ENCODE measurements around the gene KLK11. TPM values are rescaled to one million over a fixed set of nuclear protein-coding genes. Genes with fewer than 3 reads are reported as not detected.

KLK11 gene
- total RNA-seq, 1 donor from 2014 or later, result 274 TPM

DNA sequence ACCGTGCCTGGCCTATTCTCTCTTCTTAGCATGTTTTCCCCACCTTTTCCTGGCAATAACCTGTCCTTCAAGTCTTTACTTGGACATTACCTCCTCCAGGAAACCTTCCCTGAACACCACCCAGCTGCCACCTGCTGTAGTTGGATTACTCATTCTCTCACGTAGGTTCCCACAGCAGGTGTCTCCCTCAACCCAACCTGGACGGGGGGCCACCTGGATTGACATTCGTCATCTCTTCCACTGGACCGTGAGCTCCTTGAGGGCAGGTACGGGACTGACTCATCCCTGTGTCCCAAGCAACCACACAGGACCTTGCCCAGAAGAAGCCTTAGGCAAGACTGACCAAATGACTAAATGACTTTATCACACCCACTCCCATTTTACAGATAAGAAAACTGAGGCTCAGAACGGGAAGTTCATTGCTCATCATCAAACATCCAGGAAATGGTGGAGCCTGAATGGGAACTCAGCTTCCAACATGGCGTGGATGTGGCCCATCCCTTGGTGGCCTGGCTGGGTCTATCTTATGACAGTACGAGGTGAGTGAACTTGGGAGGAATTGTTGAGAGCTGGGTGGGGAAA is 53.5 kb downstream of the KLK11 start:
- DNase-seq (ENCODE audit: low spot score), result no peak

Other genes with a start within 250 kb of the KLK11 start
- not detected for gene ACP4, start 236.2 kb downstream of the KLK11 start, total RNA-seq
- 1.5 TPM for gene KLK1, start 202.8 kb downstream of the KLK11 start, total RNA-seq
- gene KLK15, start 193.0 kb downstream of the KLK11 start, total RNA-seq, result not detected
- not detected for gene KLK3, start 171.7 kb downstream of the KLK11 start, total RNA-seq
- not detected for gene KLK2, start 153.2 kb downstream of the KLK11 start, total RNA-seq
- gene KLK4, start 115.2 kb downstream of the KLK11 start, total RNA-seq, result not detected
- not detected for gene KLK5, start 73.6 kb downstream of the KLK11 start, total RNA-seq
- 1.5 TPM for gene KLK6, start 57.0 kb downstream of the KLK11 start, total RNA-seq
- gene KLK7, start 42.7 kb downstream of the KLK11 start, total RNA-seq, result 0.14 TPM
- gene KLK8, start 25.0 kb downstream of the KLK11 start, total RNA-seq, result 2.4 TPM
- 42.8 TPM for gene KLK10, start 6.9 kb downstream of the KLK11 start, total RNA-seq
- gene KLK12, start 8.4 kb upstream of the KLK11 start, total RNA-seq, result 0.78 TPM
- 2.0 TPM for gene KLK13, start 38.5 kb upstream of the KLK11 start, total RNA-seq
- 0.63 TPM for gene KLK14, start 56.3 kb upstream of the KLK11 start, total RNA-seq
- 12.1 TPM for gene CTU1, start 81.8 kb upstream of the KLK11 start, total RNA-seq
- gene SIGLEC9, start 98.3 kb upstream of the KLK11 start, total RNA-seq, result 6.3 TPM
- 3.5 TPM for gene SIGLEC7, start 115.7 kb upstream of the KLK11 start, total RNA-seq
- gene CD33, start 198.5 kb upstream of the KLK11 start, total RNA-seq, result 8.3 TPM
- gene SIGLECL1, start 224.5 kb upstream of the KLK11 start, total RNA-seq, result not detected